ENCODE measurements around the gene HABP4. TPM values are rescaled to one million over a fixed set of nuclear protein-coding genes. Genes with fewer than 3 reads are reported as not detected.

The HABP4 gene
- total and polyA plus RNA-seq, 9 of the 15 experiments (the other 6 are each of a cell fraction or from before 2014, with no cell fraction given), result 0.38 to 2.4 (median 1.9) TPM

GRCh38 chr9:96449845-96450612 lies at the start of gene HABP4 (continued):
- TF ChIP-seq PTTG1 (tag; IDR thresholded peaks at IDR 0.05; ENCODE audit: low read depth) (no peak), BRD4 (IDR thresholded peaks at IDR 0.05) (no peak), ERF (CRISPR knock-in tag; IDR thresholded peaks at IDR 0.05) (peak; percentile 66; the same call in 1 of the 2 replicates), NEUROD1 (IDR thresholded peaks at IDR 0.05; ENCODE audit: borderline replicate concordance, low read depth, low read length, partially characterized antibody) (peak; percentile 85), NR2C1 (IDR thresholded peaks at IDR 0.05) (no peak), NR2C1 (tag; IDR thresholded peaks at IDR 0.05) (no peak), RNF2 (IDR thresholded peaks at IDR 0.05) (no peak), ZBTB26 (CRISPR knock-in tag; IDR thresholded peaks at IDR 0.05) (no peak), GMEB1 (CRISPR knock-in tag; IDR thresholded peaks at IDR 0.05) (peak; percentile 76), CAMTA2 (CRISPR knock-in tag; conservative IDR thresholded peaks at IDR 0.05) (no peak), ZNF143 (CRISPR knock-in tag; IDR thresholded peaks at IDR 0.05) (no peak), TEAD2 (tag; IDR thresholded peaks at IDR 0.05) (no peak), GTF2F1 (IDR thresholded peaks at IDR 0.05; ENCODE audit: low read depth, low read length) (no peak)
- TF ChIP-seq, protein P1, sequence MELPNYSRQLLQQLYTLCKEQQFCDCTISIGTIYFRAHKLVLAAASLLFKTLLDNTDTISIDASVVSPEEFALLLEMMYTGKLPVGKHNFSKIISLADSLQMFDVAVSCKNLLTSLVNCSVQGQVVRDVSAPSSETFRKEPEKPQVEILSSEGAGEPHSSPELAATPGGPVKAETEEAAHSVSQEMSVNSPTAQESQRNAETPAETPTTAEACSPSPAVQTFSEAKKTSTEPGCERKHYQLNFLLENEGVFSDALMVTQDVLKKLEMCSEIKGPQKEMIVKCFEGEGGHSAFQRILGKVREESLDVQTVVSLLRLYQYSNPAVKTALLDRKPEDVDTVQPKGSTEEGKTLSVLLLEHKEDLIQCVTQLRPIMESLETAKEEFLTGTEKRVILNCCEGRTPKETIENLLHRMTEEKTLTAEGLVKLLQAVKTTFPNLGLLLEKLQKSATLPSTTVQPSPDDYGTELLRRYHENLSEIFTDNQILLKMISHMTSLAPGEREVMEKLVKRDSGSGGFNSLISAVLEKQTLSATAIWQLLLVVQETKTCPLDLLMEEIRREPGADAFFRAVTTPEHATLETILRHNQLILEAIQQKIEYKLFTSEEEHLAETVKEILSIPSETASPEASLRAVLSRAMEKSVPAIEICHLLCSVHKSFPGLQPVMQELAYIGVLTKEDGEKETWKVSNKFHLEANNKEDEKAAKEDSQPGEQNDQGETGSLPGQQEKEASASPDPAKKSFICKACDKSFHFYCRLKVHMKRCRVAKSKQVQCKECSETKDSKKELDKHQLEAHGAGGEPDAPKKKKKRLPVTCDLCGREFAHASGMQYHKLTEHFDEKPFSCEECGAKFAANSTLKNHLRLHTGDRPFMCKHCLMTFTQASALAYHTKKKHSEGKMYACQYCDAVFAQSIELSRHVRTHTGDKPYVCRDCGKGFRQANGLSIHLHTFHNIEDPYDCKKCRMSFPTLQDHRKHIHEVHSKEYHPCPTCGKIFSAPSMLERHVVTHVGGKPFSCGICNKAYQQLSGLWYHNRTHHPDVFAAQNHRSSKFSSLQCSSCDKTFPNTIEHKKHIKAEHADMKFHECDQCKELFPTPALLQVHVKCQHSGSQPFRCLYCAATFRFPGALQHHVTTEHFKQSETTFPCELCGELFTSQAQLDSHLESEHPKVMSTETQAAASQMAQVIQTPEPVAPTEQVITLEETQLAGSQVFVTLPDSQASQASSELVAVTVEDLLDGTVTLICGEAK (IDR thresholded peaks at IDR 0.05), result no peak
- TF ChIP-seq, protein P1 (CRISPR knock-in tag; IDR thresholded peaks at IDR 0.05), result no peak
- TF ChIP-seq, protein P2, sequence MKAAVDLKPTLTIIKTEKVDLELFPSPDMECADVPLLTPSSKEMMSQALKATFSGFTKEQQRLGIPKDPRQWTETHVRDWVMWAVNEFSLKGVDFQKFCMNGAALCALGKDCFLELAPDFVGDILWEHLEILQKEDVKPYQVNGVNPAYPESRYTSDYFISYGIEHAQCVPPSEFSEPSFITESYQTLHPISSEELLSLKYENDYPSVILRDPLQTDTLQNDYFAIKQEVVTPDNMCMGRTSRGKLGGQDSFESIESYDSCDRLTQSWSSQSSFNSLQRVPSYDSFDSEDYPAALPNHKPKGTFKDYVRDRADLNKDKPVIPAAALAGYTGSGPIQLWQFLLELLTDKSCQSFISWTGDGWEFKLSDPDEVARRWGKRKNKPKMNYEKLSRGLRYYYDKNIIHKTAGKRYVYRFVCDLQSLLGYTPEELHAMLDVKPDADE (conservative IDR thresholded peaks at IDR 0.05; ENCODE audit: control insufficient read depth, low read depth, low read length), result 0 out of 2 replicates have a peak, but pooled peaks have one; percentile 10
